ENCODE data around the gene ZNF695. TPM values are rescaled to one million over a fixed set of nuclear protein-coding genes. Genes with fewer than 3 reads are reported as not detected.
A peak's percentile ranks its signal among the peaks of the same experiment; 100 is the strongest.

Gene ZNF695
- total RNA-seq (2022) (18.2 and 19.6 TPM in 2 replicates), Bru-seq, nascent RNA (percentile 83 among the genes with signal in this experiment), BruChase-seq, experiment 1, labeled RNA remaining after a 6-hour chase (percentile 80 among the genes with signal in this experiment), BruChase-seq, experiment 2, labeled RNA remaining after a 2-hour chase (percentile 85 among the genes with signal in this experiment)
- long read RNA-seq, partial matches to known transcripts, result 7 of 15 reads
- long read RNA-seq, other reads (novel, unspliced or antisense), result 6 of 15 reads

- no peaks in the 10 kb centered on the region for H3K27me3 Mint-ChIP-seq (ENCODE audit: unreplicated experiment)
- peak; percentile 99 for DNase-seq
- TF ChIP-seq CTCF (IDR thresholded peaks at IDR 0.05; ENCODE audit: unreplicated experiment), result no peak
- intact Hi-C loops (cut with micrococcal nuclease; ENCODE audit: unreplicated experiment), result loop anchor here (5.0 kb wide), 1 partner anchor 70 kb away; the partner anchor contains the start of gene ZNF670
- H3K4me3 Mint-ChIP-seq (ENCODE audit: low read depth, unreplicated experiment), result peak within 1 kb of the TSS; percentile 94
- CTCF ChIA-PET, result interaction anchor here (0.7 kb wide), 1 partner anchor 78 kb away, joined by 3 read pairs; no protein-coding TSS in a partner anchor
- H3K27ac Mint-ChIP-seq (ENCODE audit: unreplicated experiment), result peak within 1 kb of the TSS; percentile 88
- no TSS peak for BruUV-seq (replicated peaks)
- H3K4me1 Mint-ChIP-seq (ENCODE audit: low read depth, unreplicated experiment), result no peaks in the 10 kb centered on the region
- H3K36me3 Mint-ChIP-seq (ENCODE audit: insufficient read depth, unreplicated experiment), result peaks cover 40% of the 10 kb centered on the region
- peaks cover 12% of the 10 kb centered on the region for H3K9me3 Mint-ChIP-seq (ENCODE audit: low read depth, unreplicated experiment)
Observed at GRCh38 chr1:247007511-247008405, at the start of gene ZNF695. TSS of gene ZNF695 (minus strand) at chr1:247008057. CDS start at chr1:247007908, 149 bp downstream.

DNA sequence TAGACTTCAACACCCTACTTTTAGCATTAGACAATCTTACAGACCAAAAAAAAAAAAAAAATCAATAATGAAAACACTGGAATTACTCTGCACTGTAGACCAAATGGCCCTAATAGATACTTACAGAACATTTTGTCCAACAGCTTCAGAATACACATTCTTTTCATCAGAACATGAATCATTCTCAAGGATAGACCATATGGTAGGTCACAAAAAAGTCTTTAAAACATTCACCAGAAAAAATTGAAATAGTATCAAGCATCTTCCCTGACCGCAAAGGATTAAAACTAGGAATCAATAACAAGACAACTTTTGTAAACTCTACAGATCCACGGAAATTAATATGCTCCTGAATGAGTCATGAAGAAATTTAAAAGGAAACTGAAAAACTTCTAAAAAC, 48.2 kb upstream of the ZNF695 start:
- no peak for TF ChIP-seq CTCF (IDR thresholded peaks at IDR 0.05; ENCODE audit: unreplicated experiment)
- no peaks in the 10 kb centered on the region for H3K27me3 Mint-ChIP-seq (ENCODE audit: unreplicated experiment)
- no peak overlapping the region for H3K4me3 Mint-ChIP-seq (ENCODE audit: low read depth, unreplicated experiment)
- BruUV-seq (replicated peaks), result no TSS peak
- CTCF ChIA-PET, result no interaction called here
- no peak overlapping the region for H3K27ac Mint-ChIP-seq (ENCODE audit: unreplicated experiment)
- DNase-seq, result no peak
- intact Hi-C loops (cut with micrococcal nuclease; ENCODE audit: unreplicated experiment), result no loop called here
- H3K4me1 Mint-ChIP-seq (ENCODE audit: low read depth, unreplicated experiment), result no peaks in the 10 kb centered on the region
- H3K36me3 Mint-ChIP-seq (ENCODE audit: insufficient read depth, unreplicated experiment), result no peaks in the 10 kb centered on the region
- H3K9me3 Mint-ChIP-seq (ENCODE audit: low read depth, unreplicated experiment), result peaks cover 29% of the 10 kb centered on the region

DNA sequence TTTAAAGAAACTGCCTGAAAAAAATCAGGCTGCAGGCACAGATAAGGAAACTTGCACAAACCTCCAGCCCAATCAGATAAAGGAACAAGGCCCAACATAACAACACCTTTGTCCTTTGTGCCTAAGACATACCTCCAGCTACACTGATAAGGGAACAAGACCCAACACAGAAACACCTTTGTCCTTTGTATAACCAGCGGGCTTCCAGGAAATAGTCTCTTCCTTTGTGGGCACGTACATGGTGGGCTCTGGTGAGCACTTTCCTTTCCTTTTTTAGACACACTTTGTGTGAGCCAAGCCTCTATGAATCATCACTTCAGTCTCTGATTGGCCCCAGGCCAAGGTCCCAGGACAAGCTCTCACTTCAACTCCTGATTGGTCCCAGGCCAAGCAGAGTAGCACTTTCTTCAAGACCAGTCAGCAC, 47.1 kb upstream of the ZNF695 start:
- peak; percentile 55 for DNase-seq
- BruUV-seq (replicated peaks), result no TSS peak
- CTCF ChIA-PET, result interaction anchor here (0.6 kb wide), 1 partner anchor 1764 kb away, joined by 3 read pairs; no protein-coding TSS in a partner anchor

More for the DNA sequence above, 47.1 kb upstream of the ZNF695 start:
- Mint-ChIP-seq H3K4me1 (ENCODE audit: low read depth, unreplicated experiment) (no peaks in the 10 kb centered on the region), H3K36me3 (ENCODE audit: insufficient read depth, unreplicated experiment) (no peaks in the 10 kb centered on the region), H3K9me3 (ENCODE audit: low read depth, unreplicated experiment) (peaks cover 32% of the 10 kb centered on the region), H3K4me3 (ENCODE audit: low read depth, unreplicated experiment) (no peak overlapping the region), H3K27me3 (ENCODE audit: unreplicated experiment) (no peaks in the 10 kb centered on the region), H3K27ac (ENCODE audit: unreplicated experiment) (no peak overlapping the region)
- TF ChIP-seq CTCF (IDR thresholded peaks at IDR 0.05; ENCODE audit: unreplicated experiment), result no peak
- intact Hi-C loops (cut with micrococcal nuclease; ENCODE audit: unreplicated experiment), result no loop called here
